HepG2 (cell line): ENCODE results near the gene KAZN.

Experiments used
- CTCF ChIP-seq: sonication (generic); formaldehyde crosslinking; IDR thresholded peaks from 2 replicates; pipeline ENCODE4 v1.5.0; 2020; ENCODE audit warnings: mild to moderate bottlenecking, missing genetic modification reagents, moderate library complexity
- KLF6 ChIP-seq: IDR thresholded peaks from 2 replicates; pipeline ENCODE4 v1.8.0; 2016; ENCODE audit warnings: missing biosample characterization, missing genetic modification reagents
- NFE2L2 ChIP-seq: fragments of 150-350 bp; IDR thresholded peaks from 2 replicates; pipeline ENCODE4 v1.6.1; 2014; ENCODE audit warnings: low read length
- ZBED4 ChIP-seq: sonication (generic); formaldehyde crosslinking; IDR thresholded peaks from 2 replicates; pipeline ENCODE4 v1.4.0; 2020; ENCODE audit warnings: missing genetic modification reagents, borderline replicate concordance
- ZNF24 ChIP-seq: fragments of 450-650 bp; IDR thresholded peaks from 2 replicates; pipeline ENCODE4 v1.6.1; 2017; ENCODE audit warnings: antibody characterized with exemption, mild to moderate bottlenecking

- TF ChIP-seq ZNF24 (no peak), ZBED4 (CRISPR knock-in tag) (no peak), CTCF (CRISPR knock-in tag) (no peak), NFE2L2 (no peak), KLF6 (no peak)
Measured at GRCh38 chr1:14901371-14901954, 303.0 kb downstream of the KAZN start.
